B cell (primary cell): Measurements from ENCODE around the gene PGA5.
"Not testable (repeated sequence)": the region's sequence is repeated elsewhere in the genome, so short reads cannot be mapped to it uniquely, and the experiment has no call there.

Experiments
- CTCF ChIP-seq: fragments of 200-600 bp; IDR thresholded peaks from one replicate; pipeline ENCODE4 v1.8.0; 2022; ENCODE audit warnings: antibody characterized with exemption, mild to moderate bottlenecking
- EZH2 ChIP-seq: IDR thresholded peaks from 2 replicates; pipeline ENCODE4 v1.6.1; 2012; ENCODE audit warnings: borderline replicate concordance, low read depth, mild to moderate bottlenecking, moderate library complexity, low read length; ENCODE audit not compliant: insufficient read depth, poor library complexity, severe bottlenecking

GRCh38 chr11:61204502-61205059, 36.4 kb upstream of the PGA5 start:
- not testable (repeated sequence) for TF ChIP-seq CTCF, EZH2
